Measurements from ENCODE around the gene CUL3. TPM values are rescaled to one million over a fixed set of nuclear protein-coding genes. Genes with fewer than 3 reads are reported as not detected.
"Not testable (repeated sequence)": the region's sequence is repeated elsewhere in the genome, so short reads cannot be mapped to it uniquely, and the experiment has no call there.

The CUL3 gene
- total RNA-seq, 1 donor from 2014 or later: 77.1 TPM

DNA sequence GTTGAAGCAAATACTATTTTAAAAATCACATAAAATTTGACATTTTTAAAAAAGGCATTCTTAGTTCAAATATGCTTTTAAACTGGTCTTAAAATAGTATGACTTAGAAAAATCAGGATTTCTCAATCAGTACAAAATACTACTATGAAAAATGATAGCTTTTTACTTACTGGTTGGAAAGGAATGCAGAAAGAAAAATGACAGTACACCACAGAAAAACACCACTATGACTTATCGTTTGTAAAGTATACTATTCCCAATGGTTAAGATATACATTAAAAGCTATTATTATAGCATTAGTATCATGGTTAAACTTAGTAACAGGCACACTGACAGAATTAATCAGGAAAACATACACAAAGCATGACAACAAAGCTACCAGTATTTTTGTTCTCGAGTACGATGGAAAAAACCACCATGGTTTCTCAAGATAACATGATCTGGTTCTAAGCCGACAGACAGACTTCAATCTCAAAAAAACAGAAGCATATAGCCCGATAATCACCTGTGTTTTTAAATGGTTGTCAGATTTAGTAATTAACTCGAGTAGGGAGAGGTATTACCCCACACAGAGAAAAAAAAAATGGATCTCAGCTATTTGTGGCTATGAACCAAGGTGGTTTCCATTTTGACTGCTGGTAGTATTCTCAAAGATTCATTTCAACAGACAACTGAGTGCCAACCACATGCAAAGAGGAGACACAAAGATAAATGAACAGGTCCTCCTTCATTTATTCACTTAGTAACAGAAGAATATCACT, 39.1 kb downstream of the CUL3 start:
- no peak for DNase-seq (ENCODE audit: low spot score)

GRCh38 chr2:224543939-224544338, 41.2 kb downstream of the CUL3 start:
- DNase-seq (ENCODE audit: low spot score): no peak

GRCh38 chr2:224538561-224539138, 46.5 kb downstream of the CUL3 start:
- no peak for DNase-seq (ENCODE audit: low spot score)

GRCh38 chr2:224532931-224533330, 52.2 kb downstream of the CUL3 start:
- no peak for DNase-seq (ENCODE audit: low spot score)

DNA sequence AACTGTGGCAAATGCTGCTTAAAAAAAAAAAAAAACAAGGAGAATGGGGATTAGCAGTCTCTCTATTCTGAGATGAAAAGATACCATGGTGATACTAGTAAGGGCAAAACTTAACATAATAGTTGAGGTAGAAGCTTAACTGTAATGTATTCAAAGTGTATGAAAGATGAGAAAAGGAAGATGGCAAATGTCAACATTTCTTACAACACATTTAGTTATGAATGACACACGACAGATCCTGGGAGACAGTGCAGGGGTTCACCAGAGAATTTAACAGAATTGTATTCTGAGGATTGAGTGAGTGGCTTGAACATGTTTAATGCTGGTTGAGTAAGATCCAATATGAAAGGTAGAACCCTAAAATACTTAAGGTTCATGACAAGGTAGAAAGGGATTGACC, 52.7 kb downstream of the CUL3 start:
- DNase-seq (ENCODE audit: low spot score): no peak

GRCh38 chr2:224528171-224528570, 57.0 kb downstream of the CUL3 start:
- no peak for DNase-seq (ENCODE audit: low spot score)

DNA sequence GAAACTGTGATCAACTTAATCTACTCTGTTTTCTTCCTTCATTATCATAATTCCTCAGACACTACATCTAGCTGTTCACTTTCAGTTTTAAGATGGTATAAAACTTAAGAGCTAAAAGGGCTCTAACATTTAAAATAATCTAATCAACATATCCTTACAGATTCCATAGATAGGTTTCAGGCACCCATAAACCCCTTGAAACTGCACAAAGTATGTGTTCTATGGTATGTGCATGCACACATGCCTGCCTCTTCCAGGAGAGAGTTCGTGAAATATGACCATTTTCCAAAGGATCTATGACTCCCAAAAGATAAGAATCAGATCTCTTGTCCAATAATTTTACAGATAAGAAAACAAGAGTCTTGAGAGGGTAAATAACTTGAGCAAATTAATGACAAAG, 59.4 kb downstream of the CUL3 start:
- DNase-seq (ENCODE audit: low spot score): no peak

- DNase-seq (ENCODE audit: low spot score): no peak
These were observed 60.5 kb downstream of the CUL3 start for GRCh38 chr2:224524657-224525056.

GRCh38 chr2:224523626-224524577, 61.3 kb downstream of the CUL3 start:
- DNase-seq (ENCODE audit: low spot score): no peak

DNA sequence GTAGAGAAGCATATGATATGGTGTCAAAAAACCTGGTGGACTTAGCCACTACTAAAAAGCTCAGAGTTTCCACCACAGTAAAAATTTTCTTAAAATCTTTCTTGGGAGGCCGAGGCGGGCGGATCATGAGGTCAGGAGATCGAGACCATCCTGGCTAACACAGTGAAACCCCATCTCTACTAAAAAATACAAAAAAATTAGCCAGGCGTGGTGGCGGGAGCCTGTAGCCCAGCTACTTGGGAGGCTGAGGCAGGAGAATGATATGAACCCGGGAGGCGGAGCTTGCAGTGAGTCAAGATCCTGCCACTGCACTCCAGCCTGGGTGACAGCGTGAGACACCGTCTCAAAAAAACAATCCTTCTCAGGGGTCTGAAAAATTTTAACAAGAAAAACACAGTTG, 62.7 kb downstream of the CUL3 start:
- not testable (repeated sequence) for DNase-seq (ENCODE audit: low spot score)

- no peak for DNase-seq (ENCODE audit: low spot score)
These were observed 65.1 kb downstream of the CUL3 start for GRCh38 chr2:224520064-224520463.

- DNase-seq (ENCODE audit: low spot score): no peak
These were observed 66.2 kb downstream of the CUL3 start for GRCh38 chr2:224518806-224519580.

GRCh38 chr2:224517963-224518362, 67.2 kb downstream of the CUL3 start:
- no peak for DNase-seq (ENCODE audit: low spot score)

- DNase-seq (ENCODE audit: low spot score): not testable (repeated sequence)
These were observed 68.8 kb downstream of the CUL3 start for GRCh38 chr2:224516393-224516792.

DNA sequence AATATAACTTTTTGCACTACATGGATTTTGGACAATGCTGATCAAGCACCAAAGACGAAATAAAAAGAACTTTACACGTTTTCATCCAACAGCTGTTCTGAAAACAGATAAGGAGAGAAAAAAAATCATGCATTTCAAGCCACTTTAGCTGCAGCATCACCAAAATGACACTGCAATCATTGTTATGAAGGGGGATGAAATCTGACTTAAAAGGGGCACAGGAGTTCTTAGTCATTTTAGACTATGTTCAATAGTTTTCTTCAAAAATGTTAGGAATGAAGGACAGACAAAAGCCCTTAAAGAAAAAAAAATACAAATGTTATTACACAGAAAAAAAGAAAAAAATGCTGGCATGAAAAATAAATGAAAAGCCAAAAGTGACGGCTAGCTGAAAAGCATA, 71.2 kb downstream of the CUL3 start:
- DNase-seq (ENCODE audit: low spot score): no peak

- DNase-seq (ENCODE audit: low spot score): no peak
These were observed 77.4 kb downstream of the CUL3 start for GRCh38 chr2:224507789-224508188.

DNA sequence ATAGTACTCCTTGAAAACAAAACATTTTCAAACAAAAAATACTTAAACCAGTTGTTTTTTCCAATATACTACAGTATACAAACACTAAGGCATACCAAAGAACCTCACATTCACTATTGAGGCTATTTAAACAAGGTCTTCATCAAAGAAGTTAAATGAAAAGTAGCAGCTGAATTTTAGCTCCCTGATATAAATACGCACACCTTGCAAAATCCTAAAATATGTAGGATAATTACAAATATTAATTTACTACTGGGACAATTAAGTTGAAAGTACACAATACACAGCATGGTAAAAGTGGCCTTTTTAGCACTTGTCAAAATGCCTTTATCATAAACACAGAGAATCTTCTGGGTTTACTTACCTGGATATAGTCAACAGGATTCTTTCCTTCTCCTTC, 78.7 kb downstream of the CUL3 start:
- no peak for DNase-seq (ENCODE audit: low spot score)

GRCh38 chr2:224498991-224499390, 86.2 kb downstream of the CUL3 start:
- no peak for DNase-seq (ENCODE audit: low spot score)

DNA sequence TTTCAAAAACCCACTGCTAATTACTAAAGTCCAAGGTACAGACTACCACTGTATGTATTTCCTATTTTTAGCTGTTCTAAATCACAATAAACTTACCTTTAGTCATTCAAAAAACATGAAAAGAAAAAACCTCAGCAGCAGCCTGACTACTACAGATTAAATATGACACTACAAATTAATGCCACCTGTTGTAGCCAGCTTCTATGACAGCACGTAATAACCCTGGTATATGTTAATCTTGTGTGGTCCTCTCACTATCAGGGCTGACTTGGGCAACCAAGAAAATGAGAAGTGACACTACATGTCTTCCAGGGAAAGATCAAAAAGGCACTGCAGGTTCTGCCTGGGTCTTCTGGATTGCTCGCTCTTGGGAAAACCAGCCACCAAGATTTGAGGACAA, 92.6 kb downstream of the CUL3 start:
- no peak for DNase-seq (ENCODE audit: low spot score)

- DNase-seq (ENCODE audit: low spot score): not testable (repeated sequence)
These were observed 97.2 kb downstream of the CUL3 start for GRCh38 chr2:224487940-224488339.
